HG03066 (cell line): ENCODE data around the gene NUP88.

ENCODE experiments used
- ATAC-seq: cut with Tn5 transposase; IDR thresholded peaks from one replicate; pipeline ENCODE4 v1.9.1; 2021; ENCODE audit warnings: low read depth; ENCODE audit not compliant: unreplicated experiment

NUP88 gene

DNA sequence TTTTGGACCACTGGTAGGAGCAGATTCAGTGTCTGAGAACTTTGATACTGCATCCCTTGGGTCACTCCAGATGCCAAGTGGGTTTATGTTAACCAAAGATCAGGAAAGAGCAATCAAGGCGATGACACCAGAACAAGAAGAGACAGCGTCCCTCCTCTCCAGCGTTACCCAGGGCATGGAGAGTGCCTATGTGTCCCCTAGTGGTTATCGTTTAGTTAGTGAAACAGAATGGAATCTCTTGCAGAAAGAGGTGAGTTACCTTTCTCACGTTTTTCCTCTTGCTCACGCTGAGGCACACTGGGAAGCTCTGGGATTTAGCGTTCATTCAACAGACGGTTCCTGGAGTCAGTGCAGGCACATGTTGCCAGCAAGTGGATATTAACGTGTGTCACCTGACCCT, 58.0 kb downstream of the NUP88 start:
- no peak for ATAC-seq

GRCh38 chr17:5355421-5356129, 63.9 kb downstream of the NUP88 start:
- no peak for ATAC-seq

DNA sequence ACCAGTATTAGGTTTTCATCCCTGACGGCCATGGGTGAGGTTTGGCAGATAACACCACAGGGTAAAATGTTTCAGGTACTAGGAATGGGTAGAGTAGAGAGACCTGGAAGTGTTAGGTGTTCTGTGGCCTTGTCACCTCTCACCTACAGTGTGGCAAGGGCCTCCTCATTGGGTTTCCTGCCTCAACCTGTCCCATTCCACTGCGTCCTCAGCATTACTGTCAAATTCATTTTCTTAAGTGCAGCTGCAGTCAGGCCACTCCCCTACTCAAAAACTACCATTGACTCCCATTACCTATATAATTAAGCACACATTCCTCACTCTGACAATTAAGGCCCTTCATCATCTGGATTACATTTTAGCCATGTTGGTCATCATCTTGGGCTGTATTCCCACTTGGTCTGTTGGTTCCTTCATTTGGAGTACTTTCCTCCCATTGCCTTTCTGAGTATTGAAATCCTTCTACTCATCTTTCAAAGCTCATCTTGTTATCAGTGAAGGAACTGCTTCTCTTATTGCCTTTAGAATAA, 64.5 kb downstream of the NUP88 start:
- no peak for ATAC-seq

DNA sequence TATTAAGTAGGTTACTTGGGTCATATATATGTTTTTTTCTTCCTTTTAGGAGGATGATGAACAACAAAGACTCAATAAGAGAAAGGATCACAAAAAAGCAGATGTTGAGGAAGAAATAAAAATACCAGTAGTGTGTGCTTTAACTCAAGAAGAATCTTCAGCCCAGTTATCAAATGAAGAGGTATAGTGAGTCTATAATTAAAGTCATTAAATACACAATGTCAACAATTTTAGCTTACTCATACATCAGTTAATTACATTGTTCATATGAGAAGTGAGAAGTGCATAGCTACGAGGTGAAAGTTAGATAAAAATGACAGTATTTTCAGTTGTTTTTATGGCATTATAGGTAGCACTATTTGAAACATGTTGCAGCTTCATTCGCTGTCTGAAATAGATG, 65.2 kb downstream of the NUP88 start:
- no peak for ATAC-seq

- no peak for ATAC-seq
Observed at GRCh38 chr17:5352681-5353289, 66.7 kb downstream of the NUP88 start.

DNA sequence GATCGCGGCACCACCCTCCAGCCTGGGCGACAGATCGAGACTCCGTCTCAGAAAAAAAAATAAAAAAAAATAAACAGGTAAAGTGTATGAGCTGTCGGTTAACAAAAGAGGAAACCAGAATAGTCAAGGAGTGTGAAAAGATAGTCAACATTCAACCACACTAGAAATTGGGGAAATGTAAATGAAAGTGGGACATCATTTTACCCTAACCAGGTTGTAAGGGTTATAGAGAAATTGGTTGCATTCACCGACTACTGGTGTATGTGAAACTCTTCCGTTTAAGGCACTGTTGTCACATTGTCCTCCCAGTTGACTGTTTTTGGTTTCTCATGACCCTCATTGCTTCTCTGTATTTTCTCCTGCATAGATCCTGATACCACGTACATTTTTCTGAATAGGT, 74.5 kb downstream of the NUP88 start:
- ATAC-seq, result no peak
